HG02973 (cell line): ENCODE data around the gene URI1.
"Not testable (repeated sequence)": the region's sequence is repeated elsewhere in the genome, so short reads cannot be mapped to it uniquely, and the experiment has no call there.

Experiments used
- ATAC-seq: cut with Tn5 transposase; IDR thresholded peaks from one replicate; pipeline ENCODE4 v1.9.1; 2021; ENCODE audit warnings: moderate library complexity; ENCODE audit not compliant: unreplicated experiment

The URI1 gene

GRCh38 chr19:29941828-29942403 lies at the start of gene URI1:
URI1 (plus strand) TSS chr19:29942239; CDS start chr19:29942548, 309 bp downstream.
- peak; percentile 85 for ATAC-seq

GRCh38 chr19:29893606-29894284 lies 48.3 kb upstream of the URI1 start:
- no peak for ATAC-seq

GRCh38 chr19:29896802-29897201 lies 45.2 kb upstream of the URI1 start:
- ATAC-seq: no peak

- ATAC-seq: no peak
Measured at GRCh38 chr19:29897466-29897865, 44.6 kb upstream of the URI1 start.

GRCh38 chr19:29904017-29904416 lies 38.0 kb upstream of the URI1 start:
- ATAC-seq: no peak

GRCh38 chr19:29908963-29909944 lies 32.8 kb upstream of the URI1 start:
- no peak for ATAC-seq

- ATAC-seq: no peak
Measured at GRCh38 chr19:29914933-29915332, 27.1 kb upstream of the URI1 start.

GRCh38 chr19:29915832-29916231 lies 26.2 kb upstream of the URI1 start:
- not testable (repeated sequence) for ATAC-seq

GRCh38 chr19:29917911-29918310 lies 24.1 kb upstream of the URI1 start:
- no peak for ATAC-seq

- no peak for ATAC-seq
Measured at GRCh38 chr19:29918891-29919290, 23.1 kb upstream of the URI1 start.

- no peak for ATAC-seq
Measured at GRCh38 chr19:29922972-29923371, 19.1 kb upstream of the URI1 start.

GRCh38 chr19:29923653-29924052 lies 18.4 kb upstream of the URI1 start:
- no peak for ATAC-seq

- ATAC-seq: no peak
Measured at GRCh38 chr19:29926031-29926430, 16.0 kb upstream of the URI1 start.

GRCh38 chr19:29926801-29927200 lies 15.2 kb upstream of the URI1 start:
- no peak for ATAC-seq

- no peak for ATAC-seq
Measured at GRCh38 chr19:29927944-29928625, 14.0 kb upstream of the URI1 start.

GRCh38 chr19:29928831-29929230 lies 13.2 kb upstream of the URI1 start:
- ATAC-seq: peak; percentile 80

GRCh38 chr19:29934257-29934656 lies 7.8 kb upstream of the URI1 start:
- ATAC-seq: no peak

- ATAC-seq: no peak
Measured at GRCh38 chr19:29934781-29935180, 7.3 kb upstream of the URI1 start.

- ATAC-seq: no peak
Measured at GRCh38 chr19:29936409-29936808, 5.6 kb upstream of the URI1 start.

- no peak for ATAC-seq
Measured at GRCh38 chr19:29939628-29940027, 2.4 kb upstream of the URI1 start.

GRCh38 chr19:29940971-29941585 lies 961 bp upstream of the URI1 start:
- ATAC-seq: no peak
